GM19023 (cell line): ENCODE measurements around the gene CELF5.
"Not testable (repeated sequence)": the region's sequence is repeated elsewhere in the genome, so short reads cannot be mapped to it uniquely, and the experiment has no call there.

Experiments
- ATAC-seq: cut with Tn5 transposase; IDR thresholded peaks from one replicate; pipeline ENCODE4 v1.9.1; 2021; ENCODE audit warnings: mild to moderate bottlenecking, moderate library complexity; ENCODE audit not compliant: unreplicated experiment

Gene CELF5

DNA sequence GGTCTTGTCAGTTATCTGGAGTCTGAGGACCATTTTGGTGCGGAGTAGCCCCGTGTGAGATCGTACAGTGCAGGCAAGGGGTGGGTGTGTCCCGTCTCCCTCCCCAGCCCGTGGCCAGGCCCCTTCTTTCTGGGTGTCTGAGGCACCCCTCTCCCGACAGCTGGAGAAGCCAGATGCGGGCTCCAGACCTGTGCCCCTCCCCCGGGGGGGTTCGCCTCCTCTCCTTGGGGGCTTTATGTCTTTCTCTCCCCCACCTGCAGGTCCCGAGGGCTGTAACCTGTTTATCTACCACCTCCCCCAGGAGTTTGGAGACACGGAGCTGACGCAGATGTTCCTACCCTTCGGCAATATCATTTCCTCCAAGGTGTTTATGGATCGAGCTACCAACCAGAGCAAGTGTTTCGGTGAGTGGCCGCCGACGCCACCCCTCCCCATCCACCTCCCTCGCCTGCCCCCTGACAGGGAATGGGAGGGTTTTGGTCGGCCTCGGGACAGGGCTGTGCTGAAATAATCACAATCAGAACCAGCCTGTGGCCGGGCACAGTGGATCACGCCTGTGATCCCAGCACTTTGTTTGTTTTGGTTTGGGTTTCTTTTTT, 65.6 kb downstream of the CELF5 start:
- ATAC-seq = no peak

DNA sequence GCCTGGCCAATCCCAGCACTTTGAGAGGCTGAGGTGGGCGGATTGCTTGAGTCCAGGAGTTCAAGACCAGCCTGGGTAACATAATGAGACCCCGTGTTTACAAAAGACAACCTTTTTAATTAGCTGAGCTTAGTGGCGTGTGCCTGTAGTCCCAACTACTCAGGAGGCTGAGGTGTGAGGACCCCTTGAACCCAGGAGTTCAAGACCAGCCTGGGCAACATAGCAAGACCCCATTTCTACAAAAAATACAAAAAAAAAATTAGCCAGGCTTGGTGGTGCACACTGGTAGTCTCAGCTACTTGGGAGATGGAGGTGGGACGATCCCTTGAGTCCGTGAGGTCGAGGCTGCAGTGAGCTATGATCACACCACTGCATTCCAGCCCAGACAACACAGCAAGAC, 66.4 kb downstream of the CELF5 start:
- ATAC-seq = not testable (repeated sequence)

DNA sequence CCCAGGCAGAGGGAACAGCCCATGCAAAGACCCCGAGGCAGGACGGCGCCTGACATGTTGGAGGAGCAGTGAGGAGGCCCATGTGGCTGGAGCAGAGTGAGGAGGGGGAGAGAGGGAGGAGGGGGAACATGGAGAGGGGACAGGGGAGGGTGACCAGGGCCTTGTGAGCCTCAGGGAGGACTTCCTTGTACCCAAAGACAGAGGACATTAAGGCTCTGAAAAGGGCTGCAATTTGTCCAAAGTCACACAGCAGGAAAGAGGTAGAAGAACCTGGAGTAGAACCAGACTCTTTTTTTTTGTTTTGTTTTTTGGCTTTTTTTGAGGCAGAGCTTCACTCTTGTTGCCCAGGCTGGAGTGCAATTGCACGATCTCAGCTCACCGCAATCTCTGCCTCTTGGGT, 67.2 kb downstream of the CELF5 start:
- ATAC-seq = no peak

DNA sequence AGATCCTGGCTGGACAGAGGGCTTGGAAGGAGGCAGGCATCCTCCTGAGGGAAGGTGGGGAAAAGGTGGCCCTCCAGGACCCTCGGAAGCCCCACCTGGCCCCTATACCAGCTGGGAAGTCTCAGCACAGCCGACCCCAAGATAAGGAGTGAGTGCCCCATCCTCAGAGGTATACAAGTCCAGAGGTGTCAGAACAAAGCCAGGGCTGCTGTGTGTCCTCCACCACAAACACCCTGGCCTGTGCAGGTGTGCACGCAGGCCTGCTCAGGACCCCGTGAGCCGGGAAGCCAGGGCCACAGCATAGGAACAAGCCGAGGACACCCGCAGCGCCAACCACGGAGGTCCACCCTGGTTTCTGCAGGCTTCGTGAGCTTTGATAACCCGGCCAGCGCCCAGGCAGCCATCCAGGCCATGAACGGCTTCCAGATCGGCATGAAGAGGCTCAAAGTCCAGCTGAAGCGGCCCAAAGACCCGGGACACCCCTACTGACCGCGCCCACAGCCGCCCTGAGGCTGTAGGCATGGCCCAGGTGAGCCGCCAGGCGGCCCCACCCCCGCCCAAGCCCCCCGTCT, 68.6 kb downstream of the CELF5 start:
- ATAC-seq = no peak

DNA sequence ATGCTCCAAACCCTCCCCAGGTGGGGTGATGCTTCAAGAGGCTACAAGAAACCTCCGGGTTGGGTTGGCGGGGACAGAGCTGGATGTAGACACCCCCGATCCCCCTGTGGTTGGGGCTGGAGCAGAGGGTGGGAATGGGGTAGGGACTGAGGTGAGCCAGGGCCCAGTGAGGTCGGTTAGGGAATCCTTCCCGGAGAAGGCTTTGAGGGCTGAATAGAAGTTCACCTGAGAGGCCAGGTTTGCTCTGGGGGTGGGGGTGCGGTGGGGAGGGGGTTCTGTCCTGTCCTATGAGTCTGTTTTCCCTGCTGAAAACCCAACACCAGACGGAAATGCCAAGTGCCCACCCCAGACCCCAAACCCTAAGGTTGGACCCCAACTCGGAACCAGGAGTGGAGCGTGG, 69.1 kb downstream of the CELF5 start:
- no peak for ATAC-seq

DNA sequence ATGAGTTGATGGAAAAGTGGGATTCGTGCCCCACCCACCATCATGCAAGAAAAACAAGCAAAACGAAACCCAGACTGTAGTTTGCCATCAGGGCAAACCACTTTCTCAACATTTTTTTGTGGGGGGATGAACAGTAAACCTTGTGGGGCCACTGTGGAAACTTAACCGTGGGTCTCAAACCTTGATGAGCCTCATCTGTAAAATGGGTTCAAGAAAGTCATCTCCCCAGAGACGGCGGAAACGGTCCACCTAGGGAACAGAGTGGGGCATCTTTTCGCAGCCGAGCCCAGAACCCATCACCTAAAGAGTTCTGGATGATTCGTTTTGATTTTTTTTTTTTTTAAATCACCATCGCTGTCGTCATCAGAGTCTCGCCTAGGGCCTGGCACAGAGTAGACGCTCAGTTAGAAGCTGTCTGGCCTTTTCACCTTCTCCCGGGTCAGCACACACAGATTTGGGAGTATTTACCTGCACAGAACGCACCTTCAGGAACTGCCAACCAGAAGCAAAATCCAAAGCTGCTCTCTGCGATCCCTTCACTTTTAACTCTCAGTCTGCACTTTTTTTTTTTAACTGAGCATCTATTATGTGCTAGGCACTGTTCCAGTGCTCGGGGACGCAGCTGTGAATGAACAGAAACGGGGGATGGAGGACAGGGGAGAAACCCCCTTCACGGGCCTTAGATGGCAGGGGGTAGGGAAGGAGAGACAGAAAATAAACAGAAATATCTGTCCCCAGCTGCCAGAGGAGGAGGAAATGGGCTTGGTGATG, 69.8 kb downstream of the CELF5 start:
- no peak for ATAC-seq

DNA sequence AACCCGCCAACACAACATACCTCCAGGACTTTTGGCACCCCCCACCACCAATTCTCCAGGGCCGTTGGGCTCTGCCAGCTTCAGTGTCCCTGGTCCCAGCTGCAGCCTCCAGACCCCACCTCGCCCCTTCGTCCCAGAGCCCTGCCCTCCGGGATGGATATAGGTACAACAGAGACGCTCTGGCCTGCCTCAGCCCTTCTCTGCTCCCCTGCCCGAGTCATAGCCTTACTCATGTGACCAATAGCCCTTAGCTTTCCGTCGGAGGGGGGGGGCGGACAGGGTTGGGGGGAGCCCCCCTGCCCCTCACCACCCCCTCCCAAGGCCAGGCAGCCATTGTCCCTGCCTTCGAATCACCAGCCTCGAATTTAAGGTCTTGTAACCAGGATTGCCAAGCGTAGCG, 71.1 kb downstream of the CELF5 start:
- ATAC-seq = no peak

DNA sequence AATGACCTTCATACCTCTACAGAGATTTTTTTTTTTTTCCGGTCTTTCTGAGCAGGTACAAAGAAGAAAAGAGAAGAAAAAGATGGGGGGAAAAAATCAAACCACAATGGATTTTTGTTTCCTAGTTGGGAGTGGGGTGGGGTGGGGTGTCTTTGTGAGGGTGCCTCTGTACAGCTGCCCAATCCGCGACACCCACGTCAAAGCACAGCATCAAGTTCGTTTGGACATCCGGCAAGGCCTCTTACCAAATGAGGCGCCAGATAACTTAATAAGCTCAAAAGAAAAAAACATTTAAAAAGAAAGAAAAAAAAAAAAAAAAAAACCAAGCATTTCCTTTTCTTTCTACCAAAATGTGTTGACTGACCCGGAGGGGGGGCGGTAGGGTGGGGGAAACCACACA, 71.6 kb downstream of the CELF5 start:
- no peak for ATAC-seq

DNA sequence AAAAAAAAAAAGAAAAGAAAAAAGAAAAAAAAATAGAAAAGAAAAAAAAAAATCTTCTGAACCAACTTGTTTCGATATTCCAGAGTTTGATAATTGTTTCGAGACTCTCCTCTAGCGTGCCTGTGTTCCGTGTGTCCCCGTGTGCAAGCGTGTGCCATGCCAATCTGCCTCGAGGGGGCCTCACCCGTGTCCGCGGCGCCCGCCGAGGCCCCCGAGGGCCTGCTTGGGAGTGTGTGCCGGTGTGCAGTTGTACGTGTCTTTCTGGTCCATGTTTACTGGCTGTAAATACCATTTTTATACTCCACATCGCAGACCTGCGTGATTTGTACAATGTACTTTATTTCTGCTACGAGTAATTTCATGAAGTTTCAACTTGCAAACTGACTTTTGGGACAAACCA, 72.0 kb downstream of the CELF5 start:
- no peak for ATAC-seq

DNA sequence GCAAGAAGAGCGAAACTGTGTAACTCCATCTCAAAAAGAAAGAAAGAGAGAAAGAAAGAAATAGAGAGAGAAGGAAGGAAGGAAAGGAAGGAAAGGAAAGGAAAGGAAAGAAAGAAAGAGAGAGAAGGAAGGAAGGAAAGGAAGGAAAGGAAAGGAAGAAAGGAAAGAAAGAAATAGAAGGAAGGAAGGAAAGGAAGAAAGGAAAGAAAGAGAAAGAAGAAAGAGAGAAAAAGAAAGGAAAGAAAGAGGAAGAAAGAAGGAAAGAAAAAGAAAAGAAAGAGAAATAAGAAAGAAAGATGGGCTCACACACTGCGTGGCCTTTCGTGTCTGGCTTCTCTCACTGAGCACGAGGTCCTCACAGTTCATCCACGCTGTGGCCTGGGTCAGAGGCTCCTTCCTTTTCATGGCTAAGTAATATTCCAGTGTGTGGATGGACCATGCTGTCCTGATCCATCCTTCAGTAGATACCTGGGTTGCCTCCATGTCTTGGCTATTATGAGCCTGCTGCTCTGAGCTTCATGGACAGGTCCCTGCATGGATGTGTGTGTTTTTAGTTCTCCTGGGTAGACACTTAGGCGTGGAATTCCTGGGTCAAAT, 74.5 kb downstream of the CELF5 start:
- ATAC-seq = no peak

DNA sequence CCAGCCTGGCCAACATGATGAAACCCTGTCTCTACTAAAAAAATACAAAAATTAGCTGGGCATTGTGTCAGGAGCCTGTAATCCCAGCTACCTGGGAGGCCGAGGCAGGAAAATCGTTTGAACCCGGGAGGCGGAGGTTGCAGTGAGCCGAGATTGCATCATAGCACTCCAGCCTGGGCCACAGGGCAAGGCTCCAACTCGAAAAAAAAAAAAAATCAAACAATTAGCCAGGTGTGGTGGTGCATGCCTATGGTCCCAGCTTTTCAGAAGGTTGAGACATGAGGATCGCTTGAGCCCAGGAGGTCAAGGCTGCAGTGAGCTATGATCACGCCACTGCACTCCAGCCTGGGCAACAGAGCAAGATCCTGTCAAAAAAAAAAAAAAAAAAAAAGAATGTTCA, 76.1 kb downstream of the CELF5 start:
- ATAC-seq = not testable (repeated sequence)

DNA sequence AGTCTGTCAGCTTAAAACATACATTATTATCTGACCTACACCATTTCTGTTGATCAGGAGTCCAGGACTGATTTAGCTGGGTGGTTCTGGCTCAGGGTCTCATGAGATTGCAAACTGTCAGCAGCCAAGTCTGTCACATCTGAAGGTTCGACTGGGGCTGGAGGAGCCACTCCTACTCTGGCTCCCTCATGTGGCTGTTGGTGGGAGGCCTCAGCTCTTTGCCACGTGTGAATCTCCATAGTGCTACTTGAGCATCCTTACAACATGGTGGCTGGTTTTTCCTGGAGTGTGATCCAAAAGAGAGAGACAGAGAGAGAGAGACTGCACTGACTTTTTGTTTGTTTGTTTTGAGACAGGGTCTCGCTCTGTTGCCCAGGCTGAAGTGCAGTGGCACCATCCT, 78.3 kb downstream of the CELF5 start:
- ATAC-seq = no peak

DNA sequence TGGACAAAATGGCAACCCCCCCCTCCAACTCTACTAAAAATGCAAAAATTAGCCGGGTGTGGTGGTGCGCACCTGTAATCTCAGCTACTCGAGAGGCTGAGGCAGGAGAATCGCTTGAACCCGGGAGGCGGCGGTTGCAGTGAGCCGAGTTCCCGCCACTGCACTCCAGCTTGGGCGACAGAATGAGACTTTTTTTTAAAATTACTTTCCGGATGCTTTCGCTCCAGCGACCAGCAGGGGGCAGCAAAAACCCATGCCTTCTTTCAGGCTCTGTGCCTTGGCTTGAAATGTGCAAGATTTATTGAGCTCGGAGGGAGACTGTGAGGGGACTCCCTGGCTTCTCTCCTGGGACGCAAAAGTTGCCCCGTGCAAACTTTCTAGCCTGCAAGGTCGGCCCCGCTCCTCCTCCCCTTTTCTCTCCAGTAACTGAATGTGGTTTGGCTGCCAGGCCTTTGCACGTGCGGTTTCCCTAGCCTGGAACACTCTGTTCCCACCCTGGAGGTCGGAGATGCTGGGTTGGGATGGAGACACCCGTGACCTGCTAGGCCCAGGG, 80.5 kb downstream of the CELF5 start:
- ATAC-seq = no peak

DNA sequence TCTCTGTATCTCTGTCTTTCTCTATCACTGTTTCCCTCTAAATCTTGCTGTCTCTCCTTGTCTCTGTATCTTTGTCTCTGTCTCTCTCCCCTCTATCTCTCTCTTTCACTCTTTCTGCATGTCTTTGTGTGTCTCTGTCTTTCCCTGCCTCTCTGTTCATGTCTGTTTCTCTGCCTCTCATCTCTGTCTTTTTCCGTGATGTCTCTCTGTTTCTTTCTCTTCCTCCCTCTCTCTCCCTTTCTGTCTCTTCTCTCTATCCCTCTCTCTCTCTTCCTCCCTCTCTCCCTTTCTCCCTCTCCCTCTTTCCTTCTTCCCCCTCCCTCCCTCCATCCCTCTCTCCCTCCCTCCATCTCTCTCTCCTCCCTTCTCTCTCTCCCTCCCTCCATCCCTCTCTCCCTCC, 85.3 kb downstream of the CELF5 start:
- ATAC-seq = no peak

DNA sequence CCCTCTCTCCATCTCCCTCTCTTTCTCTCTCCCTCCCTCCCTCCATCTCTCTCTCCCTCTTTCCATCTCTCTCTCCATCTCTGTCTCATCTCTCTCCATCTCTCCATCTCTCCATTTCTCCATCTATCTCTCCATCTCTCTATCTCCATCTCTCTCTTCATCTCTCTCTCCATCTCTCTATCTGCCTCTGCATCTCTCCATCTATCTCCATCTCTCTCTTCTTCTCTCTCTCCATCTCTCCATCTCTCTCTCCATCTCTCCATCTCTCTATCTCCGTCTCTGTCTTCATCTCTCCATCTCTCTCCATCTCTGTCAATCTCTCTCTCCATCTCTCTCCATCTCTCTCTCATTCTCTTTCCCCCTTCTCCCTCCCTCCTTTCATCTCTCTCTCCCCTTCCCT, 85.8 kb downstream of the CELF5 start:
- no peak for ATAC-seq

DNA sequence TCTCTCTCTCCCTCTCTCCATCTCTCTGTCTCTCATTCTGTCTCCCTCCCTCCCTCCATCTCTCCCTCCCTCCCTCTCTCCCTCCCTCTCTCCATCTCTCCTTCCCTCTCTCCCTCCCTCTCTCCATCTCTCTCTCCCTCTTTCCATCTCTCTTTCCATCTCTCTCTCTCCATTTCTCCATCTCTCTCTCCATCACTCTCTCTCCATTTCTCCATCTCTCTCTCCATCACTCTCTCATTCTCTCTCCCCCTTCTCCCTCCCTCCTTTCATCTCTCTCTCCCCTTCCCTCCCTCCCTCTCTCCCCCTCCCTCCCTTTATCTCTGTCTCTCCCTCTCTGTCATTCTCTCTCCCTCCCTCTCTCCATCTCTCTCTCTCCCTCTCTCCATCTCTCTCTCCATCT, 86.2 kb downstream of the CELF5 start:
- ATAC-seq = no peak

DNA sequence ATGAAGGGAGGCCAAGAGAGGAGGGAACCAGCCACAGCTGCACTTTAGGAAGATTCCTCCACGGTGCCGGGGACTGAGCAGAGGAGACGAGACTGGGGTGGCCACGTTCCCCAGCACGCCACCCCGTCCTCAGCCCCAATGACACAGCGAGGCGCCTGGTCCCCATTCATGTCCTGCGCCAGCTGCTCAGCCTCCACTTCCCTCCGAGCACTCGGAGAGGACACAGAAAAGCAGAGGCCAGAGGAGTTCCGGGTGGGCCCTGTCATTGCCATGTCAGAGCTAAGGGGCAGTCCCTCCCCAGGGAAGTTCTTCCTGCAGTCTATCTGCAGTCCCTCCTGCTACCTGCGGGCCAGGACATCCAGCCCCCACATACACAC, 88.7 kb downstream of the CELF5 start:
- no peak for ATAC-seq

DNA sequence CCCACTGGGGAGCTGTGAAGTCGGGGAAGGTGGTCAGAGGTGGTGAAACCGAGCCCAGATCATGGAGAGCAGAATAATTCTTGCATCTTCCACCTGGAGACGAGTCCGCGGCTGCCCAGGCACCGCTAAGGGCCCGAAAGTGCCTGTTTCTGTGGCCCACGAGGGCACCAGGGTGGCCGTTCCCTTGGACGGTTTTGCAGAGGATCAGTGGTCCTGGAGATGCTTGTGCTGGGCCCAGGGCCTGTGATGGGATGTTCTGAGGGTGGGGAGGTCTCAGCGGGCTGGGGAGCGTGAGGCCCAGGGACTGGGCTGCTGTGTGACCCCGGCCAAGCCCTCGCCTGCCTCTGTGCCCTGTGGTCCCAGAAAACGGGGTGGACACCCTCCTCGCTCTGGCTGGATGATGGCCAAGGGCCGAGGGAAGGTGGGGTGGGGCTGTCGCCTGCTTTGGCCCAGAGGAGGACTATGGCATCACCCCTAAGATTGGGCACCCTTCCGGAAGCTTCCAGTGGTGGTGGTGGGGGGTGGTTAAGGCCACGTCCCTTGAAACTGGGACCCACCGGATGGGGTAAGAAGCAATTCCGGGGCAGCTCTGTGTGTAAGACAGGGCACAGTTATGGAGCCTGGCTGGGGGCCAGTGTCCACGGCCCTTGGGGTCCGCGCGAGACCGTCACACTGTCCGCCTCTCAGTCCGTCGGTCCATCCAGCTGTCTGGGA, 90.7 kb downstream of the CELF5 start:
- no peak for ATAC-seq

DNA sequence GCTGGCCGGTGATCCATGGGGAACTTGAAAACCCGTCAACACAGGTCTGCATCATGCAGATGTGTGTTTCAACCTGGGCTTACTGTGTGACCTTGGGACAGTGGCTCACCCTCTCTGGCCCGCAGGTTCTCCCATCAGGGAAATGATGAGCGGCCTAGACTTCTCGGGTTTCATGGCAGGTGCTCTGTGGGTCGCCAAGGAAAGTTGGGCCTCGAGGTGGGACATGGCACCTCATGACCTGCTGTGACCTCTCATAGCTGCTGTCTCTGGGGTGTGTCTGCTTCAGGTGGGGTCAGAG, 91.2 kb downstream of the CELF5 start:
- no peak for ATAC-seq

DNA sequence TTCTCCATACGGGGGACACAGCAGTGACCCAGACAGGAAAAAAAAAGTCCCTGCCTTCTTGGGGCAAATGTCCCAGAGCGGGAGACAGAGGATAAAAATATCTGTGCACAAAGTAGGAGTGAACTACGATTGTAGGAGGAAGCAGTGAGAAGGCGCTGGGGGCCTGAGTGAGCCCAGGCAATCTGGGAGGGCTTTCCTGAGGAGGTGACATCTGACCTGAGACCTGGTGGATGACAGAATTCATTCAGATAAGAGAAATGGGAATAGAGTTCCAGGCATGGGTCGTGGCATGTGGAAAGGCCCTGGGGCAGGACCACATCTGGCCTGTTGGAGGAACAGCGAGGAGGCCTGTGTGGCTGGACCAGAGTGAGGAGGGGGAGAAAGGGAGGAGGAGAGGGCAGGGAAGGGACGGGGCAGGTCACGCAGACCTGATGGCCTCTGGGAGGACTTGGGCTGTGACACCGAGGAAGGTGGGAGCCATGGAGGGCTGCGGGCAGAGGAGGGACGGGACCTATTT, 91.7 kb downstream of the CELF5 start:
- ATAC-seq = no peak

DNA sequence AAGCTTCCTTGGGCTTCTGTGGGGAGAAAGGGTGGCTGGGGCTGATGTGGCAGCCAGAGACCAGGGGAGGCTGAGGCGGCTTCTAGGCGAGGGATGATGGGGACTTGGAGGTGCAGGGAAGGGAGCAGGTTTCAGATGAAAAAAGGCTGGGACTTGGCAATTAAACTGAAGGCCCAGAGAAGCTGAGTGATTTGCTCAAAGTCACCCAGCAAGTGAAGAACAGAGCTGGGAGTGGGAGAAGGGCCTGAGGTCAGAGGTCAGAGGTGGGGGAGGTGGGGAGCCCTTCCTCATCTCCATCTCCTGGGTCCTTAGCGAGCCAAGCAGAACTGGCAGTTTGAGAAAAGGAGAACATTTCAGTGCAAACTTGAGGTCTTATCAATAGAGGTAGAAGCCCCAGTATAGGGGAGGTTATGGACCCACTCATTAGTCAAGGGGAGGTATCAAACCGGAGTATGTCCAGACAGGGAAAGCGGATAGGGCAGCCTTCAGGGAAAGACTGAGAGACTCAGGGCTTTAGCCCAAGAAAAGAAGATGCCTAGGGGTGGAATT, 92.3 kb downstream of the CELF5 start:
- ATAC-seq = no peak
